Mesothelial cell of epicardium (in vitro differentiated cells): ENCODE measurements around the gene MYH3. TPM values are rescaled to one million over a fixed set of nuclear protein-coding genes. Genes with fewer than 3 reads are reported as not detected.
"Not testable (repeated sequence)": the region's sequence is repeated elsewhere in the genome, so short reads cannot be mapped to it uniquely, and the experiment has no call there.

ENCODE experiments used
- DNase-seq, 2 experiments: peaks; one replicate each; pipeline ENCODE4 v3.0.0; 2021; ENCODE audit warnings: low spot score in 2 of 2; ENCODE audit not compliant: unreplicated experiment in 2 of 2
- H3K27ac Mint-ChIP-seq: 2 replicates; pipeline ENCODE4 v1.8.0; 2021; ENCODE audit warnings: mixed read lengths
- H3K27me3 Mint-ChIP-seq: 2 replicates; pipeline ENCODE4 v1.8.0; 2021; ENCODE audit warnings: low read depth, mixed read lengths
- H3K36me3 Mint-ChIP-seq: 2 replicates; pipeline ENCODE4 v1.8.0; 2021; ENCODE audit warnings: mixed read lengths
- H3K4me1 Mint-ChIP-seq: 2 replicates; pipeline ENCODE4 v1.8.0; 2021; ENCODE audit warnings: mixed read lengths
- H3K4me3 Mint-ChIP-seq: 2 replicates; pipeline ENCODE4 v1.8.0; 2021; ENCODE audit warnings: mild to moderate bottlenecking, moderate library complexity, mixed read lengths
- H3K9me3 Mint-ChIP-seq: 2 replicates; pipeline ENCODE4 v1.8.0; 2021; ENCODE audit warnings: mixed read lengths
- total RNA-seq: library from RNA; stranded (reverse); gene quantifications from 3 replicates; pipeline ENCODE4 v1.2.1, GENCODE V29; 2021
- TF ChIP-seq, protein P1 (sequence below): fragments of 200-600 bp; sonication (generic); IDR thresholded peaks from one replicate; pipeline ENCODE4 v1.5.0; 2021; ENCODE audit warnings: antibody characterized with exemption; ENCODE audit not compliant: unreplicated experiment

Gene MYH3
- total RNA-seq, 1 donor from 2014 or later, result 3.7 TPM

- H3K4me1 Mint-ChIP-seq, result peaks cover 20% of the 10 kb centered on the region
- peak within 1 kb of the TSS; percentile 97 for H3K27ac Mint-ChIP-seq
- no peaks in the 10 kb centered on the region for H3K9me3 Mint-ChIP-seq
- no peaks in the 10 kb centered on the region for H3K27me3 Mint-ChIP-seq
- H3K36me3 Mint-ChIP-seq, result peaks cover 19% of the 10 kb centered on the region
- DNase-seq, result peak; percentile 74 to 89
- H3K4me3 Mint-ChIP-seq, result peak within 1 kb of the TSS; percentile 93
- TF ChIP-seq, protein P1, sequence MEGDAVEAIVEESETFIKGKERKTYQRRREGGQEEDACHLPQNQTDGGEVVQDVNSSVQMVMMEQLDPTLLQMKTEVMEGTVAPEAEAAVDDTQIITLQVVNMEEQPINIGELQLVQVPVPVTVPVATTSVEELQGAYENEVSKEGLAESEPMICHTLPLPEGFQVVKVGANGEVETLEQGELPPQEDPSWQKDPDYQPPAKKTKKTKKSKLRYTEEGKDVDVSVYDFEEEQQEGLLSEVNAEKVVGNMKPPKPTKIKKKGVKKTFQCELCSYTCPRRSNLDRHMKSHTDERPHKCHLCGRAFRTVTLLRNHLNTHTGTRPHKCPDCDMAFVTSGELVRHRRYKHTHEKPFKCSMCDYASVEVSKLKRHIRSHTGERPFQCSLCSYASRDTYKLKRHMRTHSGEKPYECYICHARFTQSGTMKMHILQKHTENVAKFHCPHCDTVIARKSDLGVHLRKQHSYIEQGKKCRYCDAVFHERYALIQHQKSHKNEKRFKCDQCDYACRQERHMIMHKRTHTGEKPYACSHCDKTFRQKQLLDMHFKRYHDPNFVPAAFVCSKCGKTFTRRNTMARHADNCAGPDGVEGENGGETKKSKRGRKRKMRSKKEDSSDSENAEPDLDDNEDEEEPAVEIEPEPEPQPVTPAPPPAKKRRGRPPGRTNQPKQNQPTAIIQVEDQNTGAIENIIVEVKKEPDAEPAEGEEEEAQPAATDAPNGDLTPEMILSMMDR, result no peak
These were observed 40.3 kb upstream of the MYH3 start, which contains the start of the genes ADPRM and SCO1 for GRCh38 chr17:10697092-10698081. Gene ADPRM (plus strand): TSS chr17:10697594. CDS start chr17:10704927, 7,333 bp downstream. Gene SCO1 (minus strand): TSS chr17:10697533. CDS start chr17:10697507, 26 bp downstream.

- DNase-seq, result not testable (repeated sequence)
- Mint-ChIP-seq H3K4me1 (peaks cover 20% of the 10 kb centered on the region), H3K27ac (peak overlapping the region; percentile 90)
These were observed 38.8 kb upstream of the MYH3 start for GRCh38 chr17:10695875-10696407.

GRCh38 chr17:10687499-10687898 lies 30.4 kb upstream of the MYH3 start:
- no peak overlapping the region for H3K4me3 Mint-ChIP-seq
- DNase-seq, result no peak
- H3K27me3 Mint-ChIP-seq, result no peaks in the 10 kb centered on the region
- H3K9me3 Mint-ChIP-seq, result no peaks in the 10 kb centered on the region
- peaks cover 39% of the 10 kb centered on the region for H3K36me3 Mint-ChIP-seq
- H3K4me1 Mint-ChIP-seq, result peaks cover 2% of the 10 kb centered on the region
- TF ChIP-seq, protein P1, result no peak
- H3K27ac Mint-ChIP-seq, result no peak overlapping the region

More at GRCh38 chr17:10695875-10696407, 38.8 kb upstream of the MYH3 start:
- not testable (repeated sequence) for H3K27me3 Mint-ChIP-seq, H3K9me3 Mint-ChIP-seq
- Mint-ChIP-seq H3K36me3 (peaks cover 21% of the 10 kb centered on the region), H3K4me3 (peak overlapping the region; percentile 93)

- H3K4me3 Mint-ChIP-seq, result no peak overlapping the region
- TF ChIP-seq, protein P1, result peak; percentile 43
- peak overlapping the region; percentile 19 for H3K27ac Mint-ChIP-seq
- H3K36me3 Mint-ChIP-seq, result peaks cover 41% of the 10 kb centered on the region
- H3K9me3 Mint-ChIP-seq, result no peaks in the 10 kb centered on the region
- peaks cover 12% of the 10 kb centered on the region for H3K4me1 Mint-ChIP-seq
- DNase-seq, result no peak
- no peaks in the 10 kb centered on the region for H3K27me3 Mint-ChIP-seq
These were observed 26.7 kb upstream of the MYH3 start for GRCh38 chr17:10683853-10684252.

GRCh38 chr17:10681866-10682446 lies 24.8 kb upstream of the MYH3 start:
- Mint-ChIP-seq H3K4me1 (peaks cover 12% of the 10 kb centered on the region), H3K9me3 (no peaks in the 10 kb centered on the region), H3K27ac (peak overlapping the region; percentile 92), H3K4me3 (no peak overlapping the region), H3K36me3 (peaks cover 48% of the 10 kb centered on the region), H3K27me3 (no peaks in the 10 kb centered on the region)
- DNase-seq, result no peak
- TF ChIP-seq, protein P1, result no peak
